ENCODE measurements around the gene MYO6. TPM values are rescaled to one million over a fixed set of nuclear protein-coding genes. Genes with fewer than 3 reads are reported as not detected.
"Not testable (repeated sequence)": the region's sequence is repeated elsewhere in the genome, so short reads cannot be mapped to it uniquely, and the experiment has no call there.

The MYO6 gene
- total and polyA plus RNA-seq, 2 of the 8 experiments (the other 6 are each of a cell fraction or from before 2014, with no cell fraction given): 8.3 to 21.9 TPM

- TF ChIP-seq CREB1 (IDR thresholded peaks at IDR 0.05) (peak; percentile 66), HDAC2 (IDR thresholded peaks at IDR 0.05; ENCODE audit: borderline replicate concordance in 1 of 2, low read depth in 2 of 2, low read length in 2 of 2) (peak; percentile 16 to 41; a peak in 1 of 4 replicates)
These were observed at the start of gene MYO6 (continued) for GRCh38 chr6:75748743-75749538.

- H3K14ac ChIP-seq (ENCODE audit: insufficient read length); H2BK120ac ChIP-seq (replicated peaks; ENCODE audit: low read depth, low read length); H3K23me2 ChIP-seq (ENCODE audit: low read depth, low read length); H4K5ac ChIP-seq (ENCODE audit: insufficient read length, low read depth, low read length); H3K4ac ChIP-seq (replicated peaks; ENCODE audit: insufficient read length, low read depth, low read length); H4K91ac ChIP-seq (replicated peaks; ENCODE audit: insufficient read length, low read length); H3K4me1 ChIP-seq (replicated peaks in 1 of 4; ENCODE audit: control insufficient read depth in 3 of 4, insufficient read depth in 4 of 4, low read length in 3 of 4); H2AFZ ChIP-seq (ENCODE audit: low read length); H3K27me3 ChIP-seq (replicated peaks in 1 of 4; ENCODE audit: control insufficient read depth in 3 of 4, extremely low read depth in 1 of 4, insufficient read depth in 3 of 4, low read length in 3 of 4); H3K27ac ChIP-seq (ENCODE audit: low read depth, low read length); H2BK20ac ChIP-seq (ENCODE audit: low read length); FAIRE-seq; H3K18ac ChIP-seq (ENCODE audit: extremely low read depth, low read length); H4K8ac ChIP-seq (ENCODE audit: extremely low read depth, insufficient read depth, low read length); H4K20me1 ChIP-seq (replicated peaks in 1 of 2; ENCODE audit: control insufficient read depth in 1 of 2, insufficient read depth in 2 of 2, low read length in 2 of 2); H3K56ac ChIP-seq (replicated peaks; ENCODE audit: insufficient read length, low read depth, low read length); H3K79me1 ChIP-seq (ENCODE audit: low read depth, low read length); DNase-seq (ENCODE audit: low read depth in 1 of 2, low spot score in 2 of 2); H2BK5ac ChIP-seq (ENCODE audit: low read depth, low read length); H2BK15ac ChIP-seq (ENCODE audit: low read length); POLR2A ChIA-PET (ENCODE audit: partially characterized antibody); H3K9ac ChIP-seq (replicated peaks in 1 of 4; ENCODE audit: extremely low read depth in 1 of 4, low read depth in 3 of 4, low read length in 3 of 4); H3K4me2 ChIP-seq (ENCODE audit: insufficient read depth in 1 of 2, low read depth in 2 of 2, low read length in 2 of 2); H2AK5ac ChIP-seq (ENCODE audit: low read depth, low read length); H3K9me3 ChIP-seq (ENCODE audit: insufficient read depth in 2 of 2, low read depth in 1 of 2, low read length in 1 of 2); H3K23ac ChIP-seq (ENCODE audit: insufficient read length); H3K4me3 ChIP-seq (ENCODE audit: extremely low read depth in 1 of 4, insufficient read depth in 2 of 4, low read depth in 3 of 4, low read length in 4 of 4); H3K79me2 ChIP-seq (ENCODE audit: control insufficient read depth in 1 of 2, insufficient read depth in 2 of 2, low read length in 2 of 2); H2BK12ac ChIP-seq (ENCODE audit: low read depth, low read length): not testable (repeated sequence)
- H3K36me3 ChIP-seq (ENCODE audit: control insufficient read depth in 2 of 4, insufficient read depth in 4 of 4, low read length in 3 of 4): peaks cover 0 to 48% (median 13%) of the 10 kb centered on the region in 4 experiments; a peak in 5 of 8 replicates
- CTCF ChIA-PET (ENCODE audit: partially characterized antibody): interaction anchor here (0.6 to 0.9 kb wide), 2 partner anchors 18 to 20 kb away, joined by 3 to 4 read pairs; no protein-coding TSS in a partner anchor
- WGBS, 2 experiments (ENCODE audit: extremely low coverage in 1 of 2, insufficient coverage in 1 of 2, insufficient read length in 1 of 2, insufficient replicate concordance in 2 of 2, low coverage in 1 of 2, low lambda C conversion rate in 2 of 2, missing lambda C conversion rate in 1 of 2): 95% methylated on average over 4 of the region's 4 CpGs; no CpG with 5 or more reads in 1 of the 2 experiments
These were observed 40.7 kb upstream of the MYO6 start for GRCh38 chr6:75708334-75708733.

Data from H1 (cell line).